Activated CD8-positive, alpha-beta memory T cell treated with anti-CD3 and anti-CD28 coated beads for 48 hours (primary cell): ENCODE measurements around the gene SPTA1.
"Not testable (repeated sequence)": the region's sequence is repeated elsewhere in the genome, so short reads cannot be mapped to it uniquely, and the experiment has no call there.

ENCODE experiments used
- DNase-seq, 3 experiments: peaks; one replicate each; pipeline ENCODE4 v3.0.0-alpha.2; 2020; ENCODE audit warnings: low read depth in 2 of 3, low spot score in 2 of 3

The SPTA1 gene

DNA sequence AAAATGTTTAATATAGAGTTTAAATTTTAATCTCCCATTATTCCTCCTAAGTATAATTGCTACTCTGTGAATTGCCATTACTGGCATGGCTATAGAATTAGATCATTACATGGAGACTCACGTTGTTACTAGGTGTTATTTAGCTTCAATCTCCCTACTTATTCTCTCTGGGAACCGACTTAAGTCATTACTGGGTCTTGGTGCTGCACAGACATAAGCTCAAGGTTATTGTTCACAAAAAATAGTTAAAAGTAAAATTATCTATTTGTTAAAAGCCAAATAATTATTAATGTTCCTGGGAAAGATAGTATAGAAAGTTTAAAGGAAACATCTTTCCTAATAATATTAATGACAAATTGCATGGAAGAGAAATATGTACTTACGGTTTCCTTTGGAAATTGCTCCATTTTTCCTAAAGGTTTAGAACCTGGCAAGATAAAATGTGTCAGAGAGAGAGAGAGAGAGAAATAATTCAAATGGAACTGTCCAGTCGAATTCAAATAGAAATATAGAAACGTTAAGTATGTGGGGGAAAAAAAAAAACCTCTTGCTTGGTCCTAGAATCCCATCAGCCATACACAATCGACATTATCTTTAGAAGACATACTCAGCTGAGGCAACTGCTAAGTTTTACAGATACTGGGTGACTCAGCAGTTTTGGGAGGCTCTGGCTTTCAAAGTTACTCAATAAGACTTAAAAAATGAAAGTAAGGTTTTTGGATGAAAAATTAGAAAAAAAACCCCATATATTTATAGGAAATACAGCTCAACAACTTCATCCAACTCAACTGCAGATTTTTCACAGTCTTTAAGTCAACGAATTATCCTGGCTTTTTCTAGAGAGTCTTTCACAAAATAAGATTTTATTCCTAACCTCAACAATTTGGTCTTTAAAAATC is at the start of gene SPTA1:
SPTA1 (minus strand) TSS at position 605 of the 899 bp plus-strand sequence; CDS start at position 407, 198 bp downstream.
- no peak for DNase-seq

DNA sequence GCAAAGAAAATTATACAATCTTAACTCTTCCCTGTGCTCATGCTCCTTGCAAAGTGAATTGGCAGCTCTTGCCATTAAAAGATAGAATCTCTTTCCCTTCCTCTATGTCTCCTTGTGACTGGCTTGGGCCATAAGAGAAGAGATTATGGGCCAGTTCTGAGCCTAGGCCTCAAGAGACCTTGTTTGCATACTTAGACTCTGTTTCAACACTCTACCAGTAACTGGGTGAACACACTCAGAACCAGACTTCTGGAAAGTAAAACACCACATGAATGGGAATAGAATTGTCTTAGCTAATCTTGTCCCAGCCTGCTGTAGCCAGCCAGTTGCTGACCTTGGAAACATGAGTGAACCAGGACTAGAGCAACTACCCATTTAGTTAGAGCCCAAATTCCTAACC is 49.3 kb upstream of the SPTA1 start:
- DNase-seq, result no peak

DNA sequence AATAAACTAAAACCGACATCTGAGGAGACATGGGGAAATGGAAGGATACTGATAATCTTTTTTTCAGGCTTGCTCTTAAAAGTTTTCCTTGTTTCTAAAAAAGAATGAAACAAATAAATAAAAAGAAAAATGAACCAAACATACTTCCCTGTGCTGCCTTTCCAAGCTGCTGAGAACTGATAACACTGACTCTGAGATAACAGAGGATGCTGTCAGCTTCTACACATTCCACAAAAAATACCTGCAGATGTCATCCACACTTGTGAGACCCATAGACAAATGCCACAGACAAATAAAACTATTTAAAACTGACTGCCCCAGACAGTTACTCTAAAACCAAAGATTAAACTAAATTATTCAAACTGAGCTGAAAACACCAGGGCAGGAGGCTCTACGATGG is 46.0 kb upstream of the SPTA1 start:
- no peak for DNase-seq

DNA sequence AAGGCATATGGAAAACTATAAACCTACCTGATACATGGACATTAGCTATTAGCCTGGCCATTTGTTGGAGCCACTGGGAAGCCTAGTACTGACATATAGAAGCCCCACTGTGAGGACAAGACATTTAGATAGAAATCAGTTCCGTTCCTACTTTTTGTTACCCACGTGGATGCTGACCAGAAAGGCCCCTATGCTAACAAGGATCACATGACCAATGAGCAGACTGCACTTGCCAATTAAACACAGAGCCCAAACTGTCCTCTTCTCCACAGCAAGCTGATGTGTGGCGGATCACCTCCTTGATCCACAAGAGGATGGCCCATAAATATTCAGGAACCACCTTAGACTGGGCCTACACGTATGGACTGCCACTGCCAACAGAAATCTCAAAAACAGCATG is 45.2 kb upstream of the SPTA1 start:
- DNase-seq, result no peak

DNA sequence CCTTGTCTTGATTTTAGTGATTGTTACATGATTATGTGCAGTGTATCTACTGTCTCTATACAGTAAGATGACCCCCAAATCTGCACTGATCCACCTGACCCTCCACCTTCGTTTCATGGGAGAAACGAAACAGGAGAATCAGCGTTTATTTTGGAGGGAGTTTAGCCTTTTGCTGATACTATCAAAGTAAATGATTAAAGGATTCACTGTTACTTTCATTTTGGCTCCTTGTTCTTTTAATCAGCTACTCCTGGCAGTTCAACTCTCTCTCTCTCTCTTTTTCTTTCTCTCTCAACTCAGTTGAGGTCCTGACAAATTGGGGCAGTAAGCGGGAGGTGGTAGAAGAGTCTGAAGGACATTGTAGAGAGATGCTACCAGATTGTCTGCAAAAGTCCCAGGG is 43.9 kb upstream of the SPTA1 start:
- no peak for DNase-seq

DNA sequence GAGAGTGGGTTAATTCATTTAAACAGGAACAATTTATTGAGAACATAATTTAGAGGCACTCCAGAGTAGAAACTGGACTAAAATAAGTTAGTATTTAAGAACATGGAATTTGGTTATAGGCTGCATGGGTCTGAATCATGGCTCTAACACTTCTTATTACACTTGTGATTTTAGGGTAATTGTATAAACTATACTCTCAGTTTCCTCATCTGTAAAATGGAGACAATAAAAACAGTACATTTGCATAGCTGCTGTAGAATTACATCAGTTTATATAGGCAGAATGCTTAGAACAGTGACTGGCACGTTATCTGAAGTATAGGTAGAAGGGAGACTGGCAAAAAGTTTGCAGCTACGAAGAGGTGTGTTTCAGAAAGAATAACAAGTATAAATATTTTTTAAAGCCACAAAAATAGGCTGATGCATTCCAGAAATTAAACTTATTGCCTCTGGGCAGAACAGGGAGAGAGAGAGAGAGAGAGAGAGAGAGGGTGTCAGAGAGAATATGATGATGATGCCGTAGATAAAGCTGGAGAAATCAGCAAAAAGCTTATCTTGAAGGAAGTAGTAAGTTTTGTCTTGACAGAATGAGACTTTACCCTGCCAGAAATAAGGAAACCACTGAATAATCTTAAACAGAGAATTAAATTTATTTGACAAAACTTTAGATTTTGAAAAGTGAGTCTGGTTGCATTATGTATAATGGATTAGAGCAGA is 42.2 kb upstream of the SPTA1 start:
- DNase-seq, result no peak

DNA sequence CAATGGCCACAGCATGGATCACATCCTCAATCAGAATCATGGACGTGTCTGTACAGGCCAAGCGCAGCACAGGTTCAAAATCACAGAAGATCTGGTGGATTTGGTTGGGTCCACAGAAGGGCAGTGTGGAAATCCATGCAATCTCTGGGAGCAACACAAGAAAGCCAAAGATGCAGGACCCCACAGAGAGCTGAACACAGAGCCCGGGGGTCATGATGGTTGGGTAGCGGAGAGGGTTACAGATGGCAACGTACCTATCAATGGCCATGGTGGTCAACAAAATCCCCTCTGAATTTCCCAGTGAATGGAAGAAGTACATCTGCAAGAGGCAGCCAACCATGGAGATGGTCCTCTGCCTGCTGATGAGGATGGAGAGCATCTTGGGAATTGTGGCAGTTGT is 37.9 kb upstream of the SPTA1 start:
- DNase-seq, result no peak

DNA sequence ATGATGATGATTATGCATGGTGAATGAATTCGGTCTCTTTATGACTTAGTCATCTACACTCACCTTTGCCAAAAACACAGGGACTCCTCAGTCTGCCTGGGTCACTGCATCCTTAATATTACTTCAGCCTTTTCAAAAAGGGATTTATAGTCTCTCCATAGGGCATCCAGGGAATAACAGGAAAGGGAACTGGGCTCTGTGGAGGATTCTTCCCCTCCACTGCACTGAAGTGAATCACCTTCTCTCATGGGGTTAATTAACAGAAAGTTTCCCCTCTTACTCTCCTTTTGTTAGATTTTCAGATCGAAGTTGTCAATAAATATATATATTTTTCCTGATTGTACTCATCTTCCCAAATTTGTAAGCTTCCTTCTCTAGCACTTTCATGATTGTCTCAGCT is 34.1 kb upstream of the SPTA1 start, which contains the start of gene OR6K3:
OR6K3 (minus strand) TSS at position 101 of the 400 bp plus-strand sequence. CDS start 2,605 bp downstream, outside the sequence.
- no peak for DNase-seq

DNA sequence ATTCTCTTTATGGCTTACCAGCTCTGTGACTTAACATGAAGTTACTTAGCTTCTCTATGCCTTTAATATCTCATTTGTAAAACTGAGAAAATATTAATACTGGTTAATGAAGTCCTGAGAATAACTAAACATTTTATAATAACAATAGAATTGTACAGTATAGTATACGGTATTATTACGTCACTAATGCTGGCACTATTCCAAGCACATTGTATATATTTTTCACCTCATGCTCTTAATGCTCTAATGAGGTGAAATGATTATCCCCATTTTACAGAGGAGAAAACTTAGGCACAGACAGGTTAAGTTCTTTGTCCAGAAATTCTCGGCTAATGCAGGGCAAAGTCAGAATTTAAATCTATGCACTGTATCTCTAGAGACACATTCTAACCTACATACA is 33.1 kb upstream of the SPTA1 start:
- no peak for DNase-seq

DNA sequence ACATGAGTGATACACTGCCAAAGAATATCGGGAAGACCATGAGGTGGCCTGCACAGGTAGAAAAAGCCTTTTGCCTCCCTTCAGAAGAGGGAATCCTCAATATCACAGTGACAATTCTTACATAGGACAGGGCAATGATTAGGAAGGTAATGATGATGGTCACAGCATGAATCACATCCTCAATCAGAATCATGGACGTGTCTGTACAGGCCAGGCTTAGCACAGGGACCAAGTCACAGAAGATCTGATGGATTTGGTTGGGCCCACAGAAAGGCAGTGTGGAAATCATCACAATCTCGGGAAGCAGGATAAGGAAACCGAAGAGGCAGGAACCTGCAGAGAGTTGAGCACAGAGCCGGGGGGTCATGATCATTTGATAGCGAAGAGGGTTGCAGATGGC is 30.8 kb upstream of the SPTA1 start:
- DNase-seq, result no peak

DNA sequence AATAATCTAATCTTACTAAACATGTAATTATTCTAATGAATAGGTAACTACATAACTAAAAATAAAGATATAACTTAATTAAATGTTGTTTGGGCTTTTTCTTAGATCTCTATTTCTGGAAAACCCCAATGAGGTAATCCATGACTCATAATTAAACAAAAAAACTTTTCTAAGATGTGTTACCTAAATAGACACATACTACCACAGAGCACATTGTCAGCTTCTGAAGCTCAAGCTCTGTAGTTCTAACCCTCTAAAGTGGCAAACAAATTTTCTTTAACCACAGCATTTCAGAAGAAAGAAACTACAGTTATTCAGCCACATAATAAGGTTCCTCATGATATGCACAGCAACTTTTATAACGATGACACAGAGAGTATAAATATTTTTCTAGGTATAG is 29.8 kb upstream of the SPTA1 start:
- no peak for DNase-seq

DNA sequence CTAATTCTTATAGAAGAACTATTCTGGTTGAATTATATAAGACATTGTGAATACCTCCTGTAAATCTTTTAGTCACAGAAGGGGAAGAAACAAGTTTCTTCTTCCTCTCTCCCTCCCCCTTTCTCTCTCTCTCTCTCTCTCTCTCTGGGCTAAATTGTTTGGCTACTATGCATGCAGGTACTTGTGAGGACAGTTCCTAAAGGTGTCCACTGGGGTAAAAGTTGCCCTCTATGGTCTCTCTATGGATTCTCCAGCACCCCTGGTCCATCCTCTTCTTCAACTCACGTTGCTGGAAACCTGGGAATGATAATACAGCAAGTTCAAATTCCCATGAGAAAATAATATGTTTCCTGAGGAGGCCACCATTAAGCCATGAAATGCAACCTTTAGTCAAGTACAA is 28.2 kb upstream of the SPTA1 start:
- DNase-seq, result no peak

DNA sequence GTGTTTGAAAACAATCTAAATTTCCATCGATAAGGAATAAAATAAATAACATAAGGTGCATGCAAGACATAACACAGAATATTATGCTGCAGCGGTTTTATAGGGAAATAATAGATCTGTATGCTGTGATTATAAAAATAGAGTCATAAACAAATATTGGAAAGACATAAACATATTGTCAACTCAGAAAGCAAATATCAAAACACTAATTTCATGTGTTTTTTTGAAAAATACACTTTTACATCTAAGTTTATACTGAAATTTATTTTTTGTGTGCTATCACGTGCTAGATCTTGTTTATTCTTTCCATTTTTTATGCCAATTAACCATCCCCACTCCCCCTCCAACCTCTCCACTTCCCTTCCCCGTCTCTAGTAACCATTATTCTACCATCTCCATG is 24.6 kb upstream of the SPTA1 start:
- no peak for DNase-seq

DNA sequence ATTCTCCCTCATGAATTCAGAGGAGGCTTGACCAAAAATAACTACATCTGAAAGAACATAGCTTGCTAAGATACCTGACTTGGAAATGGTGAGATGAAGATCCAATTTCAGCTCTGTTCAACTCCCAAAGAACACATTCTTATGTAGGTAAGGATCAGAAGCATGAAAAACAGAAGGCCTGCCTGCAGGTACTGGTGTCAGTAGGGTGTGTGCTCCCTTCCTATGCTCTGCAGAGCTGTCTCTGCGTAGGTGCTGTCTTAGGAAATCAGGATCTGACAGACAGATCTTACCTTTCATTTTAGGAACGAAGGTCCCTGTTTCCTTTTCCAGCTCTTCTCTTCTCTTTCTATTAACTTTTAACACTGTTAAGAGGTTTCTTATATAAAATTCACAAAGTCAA is 19.6 kb upstream of the SPTA1 start:
- no peak for DNase-seq

DNA sequence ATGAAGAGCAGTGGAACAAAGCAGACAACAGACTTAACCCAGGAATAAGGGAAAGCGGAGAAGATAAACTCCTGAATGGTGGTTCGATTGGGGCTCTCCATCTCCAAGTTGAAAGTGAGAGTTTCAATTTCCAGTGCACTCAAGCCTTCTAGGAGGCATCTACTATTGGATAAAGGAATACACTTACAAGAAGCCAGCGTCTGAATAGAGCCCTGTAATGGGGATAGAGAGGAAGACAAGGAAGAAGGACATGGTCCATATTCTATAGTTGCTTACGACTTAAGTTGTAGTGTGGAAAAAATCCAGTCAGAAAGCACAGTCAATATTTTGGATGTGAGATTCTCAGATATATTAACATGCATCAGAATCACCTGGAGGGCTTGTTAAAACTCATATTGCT is 14.0 kb upstream of the SPTA1 start, which contains the start of gene OR6K2:
OR6K2 (minus strand) TSS at position 101 of the 400 bp plus-strand sequence; CDS start at position 101, 0 bp downstream.
- DNase-seq, result no peak

DNA sequence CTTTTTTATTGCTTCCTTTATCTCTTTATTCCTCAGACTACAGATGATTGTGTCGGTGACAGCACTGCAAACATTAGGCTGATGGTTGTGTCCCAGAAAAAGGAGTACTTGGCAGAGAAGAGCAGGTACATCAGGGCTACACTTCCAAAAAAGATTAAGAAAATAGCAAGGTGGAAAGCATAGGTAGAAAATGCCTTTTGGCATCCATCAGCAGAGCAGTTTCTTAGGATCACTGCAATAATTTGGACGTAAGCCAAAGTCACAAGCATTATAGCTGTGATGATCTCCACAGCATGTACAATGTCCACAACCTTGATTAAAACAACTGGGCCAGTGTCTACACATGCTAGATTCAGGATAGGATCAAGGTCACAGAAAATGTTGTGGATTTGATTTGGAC is 8.1 kb upstream of the SPTA1 start:
- DNase-seq, result no peak

DNA sequence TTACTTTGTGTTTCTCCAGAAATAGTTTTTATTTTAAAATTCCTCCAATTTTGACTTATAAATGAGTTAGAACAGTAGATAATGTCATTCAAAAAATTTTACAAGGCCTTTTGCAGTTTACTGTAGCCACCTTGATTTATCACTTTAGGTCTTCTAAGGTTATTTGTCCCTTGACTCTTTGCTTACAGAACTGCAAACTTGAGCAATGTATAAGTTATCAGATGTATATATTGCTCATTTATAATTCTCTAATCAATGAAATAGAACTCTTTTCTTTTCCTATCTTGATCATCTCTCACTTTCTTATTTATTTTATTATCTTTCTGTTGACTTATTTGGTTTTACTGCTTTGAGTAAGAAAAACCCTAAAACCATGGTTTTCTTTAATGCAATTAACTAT is 5.8 kb upstream of the SPTA1 start:
- DNase-seq, result no peak

DNA sequence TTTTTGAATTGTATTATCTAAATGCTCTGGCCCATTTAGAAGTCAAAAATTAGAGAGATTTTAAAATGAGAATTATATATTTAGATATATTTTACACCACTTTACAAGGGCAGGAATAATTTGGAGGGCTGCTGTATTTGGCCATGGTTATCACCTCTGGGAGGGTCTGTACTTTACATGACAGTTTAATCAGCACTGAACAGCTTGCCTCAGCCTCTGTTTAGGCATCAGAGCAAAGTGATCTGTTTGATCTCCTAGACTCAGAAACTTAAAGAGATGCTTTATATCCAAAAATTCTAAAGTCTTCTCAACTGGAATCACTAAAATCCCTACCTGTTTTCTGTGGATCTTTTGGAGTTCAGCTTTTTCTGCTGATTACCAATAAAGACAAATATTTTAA is 5.4 kb upstream of the SPTA1 start:
- no peak for DNase-seq

DNA sequence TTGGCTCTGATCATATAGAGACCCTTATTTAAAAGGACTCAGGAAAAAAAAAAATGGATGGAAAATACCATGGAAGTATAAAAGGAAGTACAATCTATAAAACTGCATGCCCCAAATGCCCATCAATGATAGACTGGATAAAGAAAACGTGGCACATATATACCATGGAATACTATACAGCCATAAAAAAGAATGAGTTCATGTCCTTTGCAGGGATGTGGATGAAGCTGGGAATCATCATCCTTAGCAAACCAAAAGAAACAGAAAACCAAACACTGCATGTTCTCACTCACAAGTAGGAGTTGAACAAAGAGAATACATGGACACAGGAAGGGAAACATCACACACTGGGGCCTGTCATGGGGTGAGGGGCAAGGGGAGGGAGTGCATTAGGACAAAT is 4.6 kb upstream of the SPTA1 start:
- DNase-seq, result not testable (repeated sequence)

DNA sequence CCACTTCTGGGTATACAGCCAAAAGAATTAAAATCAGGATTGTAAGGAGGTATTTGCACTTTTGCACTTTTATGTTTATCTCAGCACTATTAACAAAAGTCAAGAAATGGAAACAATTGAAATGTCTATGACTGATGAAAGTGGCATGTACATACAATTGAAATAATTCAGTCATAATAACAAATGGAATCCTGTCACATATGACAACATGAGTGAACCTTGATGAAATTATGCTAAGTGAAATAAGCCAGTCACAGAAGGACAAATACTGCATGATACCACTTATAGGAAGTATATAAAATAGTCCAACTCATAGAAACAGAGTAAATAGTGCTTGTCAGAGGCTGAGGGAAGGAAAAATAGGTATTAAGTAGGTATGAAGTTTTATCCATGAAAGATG is 3.4 kb upstream of the SPTA1 start:
- no peak for DNase-seq

DNA sequence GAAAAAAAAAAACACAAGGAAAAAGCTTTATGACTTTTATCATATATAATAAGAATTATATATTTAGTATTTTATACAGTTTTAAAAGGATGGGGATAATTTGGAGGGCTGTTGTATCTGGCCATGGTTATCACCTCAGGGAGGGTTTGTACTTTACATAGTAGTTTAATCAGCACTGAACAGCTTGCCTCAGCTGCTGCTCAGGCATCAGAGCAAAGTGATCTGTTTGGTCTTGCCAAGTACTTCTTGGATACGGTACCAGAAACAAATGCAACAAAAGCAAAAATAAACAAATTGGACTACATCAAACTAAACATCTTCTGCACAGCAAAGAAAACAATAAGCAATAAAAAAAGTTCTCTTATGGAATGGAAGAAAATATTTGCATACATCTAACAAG is 2.6 kb upstream of the SPTA1 start:
- DNase-seq, result no peak

DNA sequence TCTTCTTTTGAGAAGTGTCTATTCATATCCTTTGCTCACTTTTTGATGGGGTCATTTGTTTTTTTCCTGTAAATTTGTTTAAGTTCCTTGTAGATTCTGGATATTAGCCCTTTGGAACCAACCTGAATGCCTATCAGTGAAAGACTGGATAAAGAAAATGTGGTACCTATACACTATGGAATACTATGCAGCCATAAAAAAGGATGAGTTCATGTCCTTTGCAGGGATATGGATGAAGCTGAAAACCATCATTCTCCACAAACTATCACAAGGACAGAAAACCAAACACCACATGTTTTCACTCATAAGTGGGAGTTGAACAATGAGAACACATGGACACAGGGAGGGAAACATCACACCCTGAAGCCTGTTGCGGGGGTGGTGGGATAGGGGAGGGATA is 1.8 kb upstream of the SPTA1 start:
- not testable (repeated sequence) for DNase-seq
